H1 (cell line): ENCODE results near the gene SLC13A3. TPM values are rescaled to one million over a fixed set of nuclear protein-coding genes. Genes with fewer than 3 reads are reported as not detected.

Experiments
- ATF2 ChIP-seq: IDR thresholded peaks from 2 replicates; pipeline ENCODE4 v1.6.1; 2012; ENCODE audit warnings: low read length, inconsistent platforms
- CREB1 ChIP-seq: IDR thresholded peaks from 2 replicates; pipeline ENCODE4 v1.6.1; 2012; ENCODE audit warnings: inconsistent platforms
- EZH2 ChIP-seq: fragments of 200-600 bp; sonication (generic); IDR thresholded peaks from 2 replicates; pipeline ENCODE4 v1.7.1; 2012; ENCODE audit warnings: low read depth, mild to moderate bottlenecking, moderate library complexity, low read length, inconsistent platforms; ENCODE audit not compliant: severe bottlenecking
- polyA plus RNA-seq, 7 experiments: library from polyadenylated mRNA; depleted of rRNA in 3 of 7; stranded (reverse) in 5 of 7; unstranded in 2 of 7; fragments of >200 nt in 5 of 7; fragments of 200-250 nt in 2 of 7; gene quantifications; 1 replicate in 5 of 7; 2 replicates in 1 of 7; 4 replicates in 1 of 7; pipeline versions ENCODE4 v1.2.1 to v1.2.3, GENCODE V29; 2011 to 2013; ENCODE audit warnings: missing spikeins in 2 of 7, mixed read lengths in 2 of 7
- total RNA-seq: library from RNA; stranded (reverse); fragmentation: NEBNext Ultra II Directional; extraction: Animal tissue kit (Norgen Biotek cat#: 25700); gene quantifications from 2 replicates; pipeline ENCODE4 v1.2.1, GENCODE V29; 2021
- TF ChIP-seq, protein P1 (sequence below), 3 experiments: IDR thresholded peaks; 1 replicate in 2 of 3; 2 replicates in 1 of 3; pipeline versions ENCODE4 v1.5.1 to v1.6.1; 2011; ENCODE audit warnings: low read length in 3 of 3, mild to moderate bottlenecking in 3 of 3, inconsistent platforms in 2 of 3, low read depth in 1 of 3, moderate library complexity in 1 of 3; ENCODE audit not compliant: insufficient read depth in 1 of 3; ENCODE audit errors: control extremely low read depth in 1 of 3

The SLC13A3 gene
- total and polyA plus RNA-seq, 2 of the 8 experiments (the other 6 are each of a cell fraction or from before 2014, with no cell fraction given): 9.4 to 12.6 TPM

DNA sequence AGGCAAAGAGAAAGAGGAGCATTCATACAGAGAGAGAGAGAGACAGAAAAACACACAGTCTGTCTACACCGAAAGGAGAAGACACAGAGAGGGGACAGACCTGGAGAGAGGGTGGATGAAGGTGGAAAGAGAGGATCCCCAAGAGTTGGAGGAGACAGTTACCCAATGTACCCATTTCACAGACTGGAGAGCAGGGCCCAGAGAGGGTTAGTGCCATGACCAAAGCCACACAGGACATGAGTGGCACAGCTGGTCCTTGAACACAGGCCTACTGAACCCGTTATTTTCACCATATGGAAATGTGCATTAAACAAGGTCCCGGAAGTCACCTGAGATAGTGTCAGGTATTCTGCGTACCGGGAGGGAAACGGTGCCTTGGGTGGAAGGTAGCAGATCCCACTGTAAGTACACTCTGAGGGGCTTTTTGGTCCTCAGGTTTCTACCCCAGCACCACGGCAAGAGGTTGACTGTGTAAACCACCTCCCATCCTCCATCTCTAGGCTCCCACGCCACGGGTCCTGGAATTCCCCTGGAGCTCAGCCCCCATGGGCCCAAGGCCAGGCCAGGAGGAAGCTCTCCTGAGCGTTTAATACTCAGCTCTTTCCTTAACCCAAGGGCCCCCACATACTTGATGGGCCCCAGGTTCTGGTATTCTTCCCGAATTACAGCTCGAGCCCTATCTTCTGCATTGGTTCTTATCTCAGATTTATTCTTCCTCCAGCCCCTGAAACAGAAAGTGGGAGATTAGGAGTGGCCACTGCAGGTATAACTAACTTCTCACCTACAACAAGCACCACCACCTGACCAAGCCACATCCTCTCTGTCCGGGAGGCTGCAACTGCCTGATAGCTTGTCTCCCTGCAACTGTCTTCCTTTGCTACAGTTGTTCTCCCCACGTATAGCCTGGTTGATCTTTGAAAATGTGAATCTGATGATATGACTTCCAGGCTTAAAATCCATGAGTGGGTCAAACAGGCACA is 62.4 kb downstream of the SLC13A3 start (continued):
- TF ChIP-seq, protein P1, sequence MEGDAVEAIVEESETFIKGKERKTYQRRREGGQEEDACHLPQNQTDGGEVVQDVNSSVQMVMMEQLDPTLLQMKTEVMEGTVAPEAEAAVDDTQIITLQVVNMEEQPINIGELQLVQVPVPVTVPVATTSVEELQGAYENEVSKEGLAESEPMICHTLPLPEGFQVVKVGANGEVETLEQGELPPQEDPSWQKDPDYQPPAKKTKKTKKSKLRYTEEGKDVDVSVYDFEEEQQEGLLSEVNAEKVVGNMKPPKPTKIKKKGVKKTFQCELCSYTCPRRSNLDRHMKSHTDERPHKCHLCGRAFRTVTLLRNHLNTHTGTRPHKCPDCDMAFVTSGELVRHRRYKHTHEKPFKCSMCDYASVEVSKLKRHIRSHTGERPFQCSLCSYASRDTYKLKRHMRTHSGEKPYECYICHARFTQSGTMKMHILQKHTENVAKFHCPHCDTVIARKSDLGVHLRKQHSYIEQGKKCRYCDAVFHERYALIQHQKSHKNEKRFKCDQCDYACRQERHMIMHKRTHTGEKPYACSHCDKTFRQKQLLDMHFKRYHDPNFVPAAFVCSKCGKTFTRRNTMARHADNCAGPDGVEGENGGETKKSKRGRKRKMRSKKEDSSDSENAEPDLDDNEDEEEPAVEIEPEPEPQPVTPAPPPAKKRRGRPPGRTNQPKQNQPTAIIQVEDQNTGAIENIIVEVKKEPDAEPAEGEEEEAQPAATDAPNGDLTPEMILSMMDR (IDR thresholded peaks at IDR 0.05; ENCODE audit: control extremely low read depth in 1 of 3, insufficient read depth in 1 of 3, low read depth in 1 of 3, low read length in 3 of 3): no peak
- TF ChIP-seq EZH2: no peak
- no peak for TF ChIP-seq ATF2
- TF ChIP-seq CREB1: no peak
